ENCODE data around the gene SGTA. TPM values are rescaled to one million over a fixed set of nuclear protein-coding genes. Genes with fewer than 3 reads are reported as not detected.
A peak's percentile ranks its signal among the peaks of the same experiment; 100 is the strongest.

Gene SGTA
- total and polyA plus RNA-seq, 2 of the 8 experiments (the other 6 are each of a cell fraction or from before 2014, with no cell fraction given) = 86.8 to 130 TPM

GRCh38 chr19:2721570-2722540 lies 61.2 kb downstream of the SGTA start:
- no peak overlapping the region; the same call in 1 of the 2 replicates for H3K18ac ChIP-seq (ENCODE audit: extremely low read depth, low read length)
- no peak overlapping the region for H2AFZ ChIP-seq (ENCODE audit: low read length)
- no peak overlapping the region for H3K9ac ChIP-seq (replicated peaks in 1 of 4; ENCODE audit: extremely low read depth in 1 of 4, low read depth in 3 of 4, low read length in 3 of 4)
- no peak overlapping the region; the same call in 1 of the 2 replicates for H4K8ac ChIP-seq (ENCODE audit: extremely low read depth, insufficient read depth, low read length)
- H3K4me3 ChIP-seq (ENCODE audit: extremely low read depth in 1 of 4, insufficient read depth in 2 of 4, low read depth in 3 of 4, low read length in 4 of 4) = peak overlapping the region; percentile 43 to 83 (median 52)
- no peak overlapping the region for H2BK20ac ChIP-seq (ENCODE audit: low read length)
- no peak overlapping the region for H2BK5ac ChIP-seq (ENCODE audit: low read depth, low read length)
- 31% methylated on average over 25 of the region's 39 CpGs; no CpG with 5 or more reads in 1 of the 2 experiments for WGBS, 2 experiments (ENCODE audit: extremely low coverage in 1 of 2, insufficient coverage in 1 of 2, insufficient read length in 1 of 2, insufficient replicate concordance in 2 of 2, low coverage in 1 of 2, low lambda C conversion rate in 2 of 2, missing lambda C conversion rate in 1 of 2)
- DNase-seq (ENCODE audit: low read depth in 1 of 2, low spot score in 2 of 2) (no peak), FAIRE-seq (no peak)
- 0 out of 8 replicates have a peak, but pooled peaks cover 0 to 3% (median 0%) of the 10 kb centered on the region in 4 experiments for H3K36me3 ChIP-seq (ENCODE audit: control insufficient read depth in 2 of 4, insufficient read depth in 4 of 4, low read length in 3 of 4)
- no peak overlapping the region for H3K14ac ChIP-seq (ENCODE audit: insufficient read length)
- no peaks in the 10 kb centered on the region for H3K79me2 ChIP-seq (ENCODE audit: control insufficient read depth in 1 of 2, insufficient read depth in 2 of 2, low read length in 2 of 2)
- no peak overlapping the region for H2BK12ac ChIP-seq (ENCODE audit: low read depth, low read length)
- POLR2A ChIA-PET (ENCODE audit: partially characterized antibody) = interaction anchor here (0.8 to 2.0 kb wide), 5 partner anchors 13 to 73 kb away, joined by 3 to 8 read pairs (median 4); no protein-coding TSS in a partner anchor
- no peak overlapping the region for H4K91ac ChIP-seq (replicated peaks; ENCODE audit: insufficient read length, low read length)
- no peak overlapping the region for H4K5ac ChIP-seq (ENCODE audit: insufficient read length, low read depth, low read length)
- H3K27ac ChIP-seq (ENCODE audit: low read depth, low read length) = no peak overlapping the region
- H3K9me3 ChIP-seq (ENCODE audit: insufficient read depth in 2 of 2, low read depth in 1 of 2, low read length in 1 of 2) = no peaks in the 10 kb centered on the region
- peaks cover 12% of the 10 kb centered on the region; the same call in 1 of the 2 replicates for H3K23me2 ChIP-seq (ENCODE audit: low read depth, low read length)
- peaks cover 0 to 7% (median 3%) of the 10 kb centered on the region in 4 experiments; a peak in 4 of 7 replicates for H3K27me3 ChIP-seq (replicated peaks in 1 of 4; ENCODE audit: control insufficient read depth in 3 of 4, extremely low read depth in 1 of 4, insufficient read depth in 3 of 4, low read length in 3 of 4)
- CTCF ChIA-PET (ENCODE audit: partially characterized antibody) = interaction anchor here (0.6 to 3.2 kb wide), 6 partner anchors 13 to 121 kb away, joined by 3 to 16 read pairs (median 3); partner anchors contain the start of genes GNG7 and THOP1
- no peak overlapping the region for H3K4ac ChIP-seq (replicated peaks; ENCODE audit: insufficient read length, low read depth, low read length)
- TF ChIP-seq ZNF274 (IDR thresholded peaks at IDR 0.05; ENCODE audit: borderline replicate concordance, extremely low read depth, low read length) (no peak), KDM1A (IDR thresholded peaks at IDR 0.05; ENCODE audit: borderline replicate concordance, low read length) (0 out of 2 replicates have a peak, but pooled peaks have one; percentile 22), KDM4A (IDR thresholded peaks at IDR 0.05; ENCODE audit: low read depth, low read length, severe bottlenecking) (peak; percentile 38), SIN3A (conservative IDR thresholded peaks at IDR 0.05 in 1 of 2, IDR thresholded peaks at IDR 0.05 in 1 of 2; ENCODE audit: low read depth in 1 of 2, low read length in 2 of 2) (0 out of 4 replicates have a peak, but pooled peaks of 1 of the 2 experiments have one; percentile 12)
- H2BK15ac ChIP-seq (ENCODE audit: low read length) = 0 out of 2 replicates have a peak overlapping the region, but pooled peaks have one; percentile 81
- no peaks in the 10 kb centered on the region for H3K79me1 ChIP-seq (ENCODE audit: low read depth, low read length)
- no peak overlapping the region for H3K23ac ChIP-seq (ENCODE audit: insufficient read length)
- H2AK5ac ChIP-seq (ENCODE audit: low read depth, low read length) = no peak overlapping the region; the same call in 1 of the 2 replicates
- peaks cover 0 to 17% (median 6%) of the 10 kb centered on the region in 4 experiments; a peak in 6 of 7 replicates for H3K4me1 ChIP-seq (replicated peaks in 1 of 4; ENCODE audit: control insufficient read depth in 3 of 4, insufficient read depth in 4 of 4, low read length in 3 of 4)
- no peak overlapping the region for H2BK120ac ChIP-seq (replicated peaks; ENCODE audit: low read depth, low read length)
- H4K20me1 ChIP-seq (replicated peaks in 1 of 2; ENCODE audit: control insufficient read depth in 1 of 2, insufficient read depth in 2 of 2, low read length in 2 of 2) = peaks cover 0 to 6% of the 10 kb centered on the region in 2 experiments
- peak overlapping the region; percentile 55 to 86 for H3K4me2 ChIP-seq (ENCODE audit: insufficient read depth in 1 of 2, low read depth in 2 of 2, low read length in 2 of 2)
- H3K56ac ChIP-seq (replicated peaks; ENCODE audit: insufficient read length, low read depth, low read length) = no peak overlapping the region

All from H1 (cell line).